ENCODE data around the gene SLC24A3.
A peak's percentile ranks its signal among the peaks of the same experiment; 100 is the strongest.

SLC24A3 gene

GRCh38 chr20:19223640-19224039, 11.2 kb downstream of the SLC24A3 start:
- no CpG with 5 or more reads among the region's 7 CpGs for WGBS (ENCODE audit: extremely low coverage, insufficient coverage, insufficient read length)
- Histone ChIP-seq H2BK12ac (ENCODE audit: low read length) (no peak overlapping the region), H4K8ac (ENCODE audit: low read depth, low read length) (no peak overlapping the region), H2BK5ac (ENCODE audit: low read depth, low read length, poor library complexity) (no peak overlapping the region), H4K91ac (ENCODE audit: low read depth, low read length) (no peak overlapping the region), H3K79me1 (ENCODE audit: low read length) (no peaks in the 10 kb centered on the region), H2BK120ac (ENCODE audit: insufficient read depth, low read length, poor library complexity) (no peak overlapping the region), H3K79me2 (ENCODE audit: control insufficient read depth, insufficient read depth, low read length, poor library complexity) (no peaks in the 10 kb centered on the region), H3K18ac (ENCODE audit: low read length) (no peak overlapping the region), H3K4me3 (ENCODE audit: low read depth, low read length) (no peak overlapping the region), H3K36me3 (ENCODE audit: control insufficient read depth in 1 of 2, insufficient read depth in 2 of 2, low read length in 2 of 2) (no peaks in the 10 kb centered on the region), H2AFZ (ENCODE audit: insufficient read depth, low read length, poor library complexity) (no peak overlapping the region), H3K14ac (ENCODE audit: low read length) (no peak overlapping the region), H3K9ac (ENCODE audit: low read length) (no peak overlapping the region), H3K27ac (ENCODE audit: low read depth, low read length) (no peak overlapping the region), H3K27me3 (ENCODE audit: insufficient read depth, low read length) (no peaks in the 10 kb centered on the region), H3K4me2 (ENCODE audit: low read length) (no peak overlapping the region), H3K4ac (ENCODE audit: low read depth, low read length) (no peak overlapping the region), H3K9me3 (ENCODE audit: insufficient read depth, low read depth, low read length) (no peaks in the 10 kb centered on the region), H2AK5ac (ENCODE audit: low read length) (no peak overlapping the region), H4K12ac (ENCODE audit: low read depth, low read length) (no peak overlapping the region), H3K4me1 (ENCODE audit: control insufficient read depth in 1 of 2, insufficient read depth in 2 of 2, low read length in 2 of 2) (no peaks in the 10 kb centered on the region), H3K23ac (ENCODE audit: low read length) (no peak overlapping the region)
- peak; percentile 77 to 80 for DNase-seq

- Histone ChIP-seq H3K79me1 (ENCODE audit: low read length) (no peaks in the 10 kb centered on the region), H4K8ac (ENCODE audit: low read depth, low read length) (no peak overlapping the region), H2AK5ac (ENCODE audit: low read length) (no peak overlapping the region), H2AFZ (ENCODE audit: insufficient read depth, low read length, poor library complexity) (no peak overlapping the region), H3K27me3 (ENCODE audit: insufficient read depth, low read length) (no peaks in the 10 kb centered on the region), H2BK5ac (ENCODE audit: low read depth, low read length, poor library complexity) (no peak overlapping the region), H3K18ac (ENCODE audit: low read length) (no peak overlapping the region), H3K9me3 (ENCODE audit: insufficient read depth, low read depth, low read length) (peaks cover 4% of the 10 kb centered on the region), H2BK12ac (ENCODE audit: low read length) (no peak overlapping the region), H3K27ac (ENCODE audit: low read depth, low read length) (no peak overlapping the region), H3K4me3 (ENCODE audit: low read depth, low read length) (no peak overlapping the region), H3K4ac (ENCODE audit: low read depth, low read length) (no peak overlapping the region), H3K4me2 (ENCODE audit: low read length) (no peak overlapping the region), H4K12ac (ENCODE audit: low read depth, low read length) (no peak overlapping the region), H2BK120ac (ENCODE audit: insufficient read depth, low read length, poor library complexity) (no peak overlapping the region), H3K36me3 (ENCODE audit: control insufficient read depth in 1 of 2, insufficient read depth in 2 of 2, low read length in 2 of 2) (no peaks in the 10 kb centered on the region), H3K14ac (ENCODE audit: low read length) (no peak overlapping the region), H3K4me1 (ENCODE audit: control insufficient read depth in 1 of 2, insufficient read depth in 2 of 2, low read length in 2 of 2) (no peaks in the 10 kb centered on the region), H3K23ac (ENCODE audit: low read length) (no peak overlapping the region), H4K91ac (ENCODE audit: low read depth, low read length) (no peak overlapping the region), H3K9ac (ENCODE audit: low read length) (no peak overlapping the region), H3K79me2 (ENCODE audit: control insufficient read depth, insufficient read depth, low read length, poor library complexity) (no peaks in the 10 kb centered on the region)
- no CpG with 5 or more reads among the region's 6 CpGs for WGBS (ENCODE audit: extremely low coverage, insufficient coverage, insufficient read length)
- no peak for DNase-seq
Measured at GRCh38 chr20:19231359-19232035, 19.1 kb downstream of the SLC24A3 start.

GRCh38 chr20:19232997-19233794, 20.8 kb downstream of the SLC24A3 start:
- no peaks in the 10 kb centered on the region for H3K4me1 ChIP-seq (ENCODE audit: control insufficient read depth in 1 of 2, insufficient read depth in 2 of 2, low read length in 2 of 2)
- no peak overlapping the region for H2AFZ ChIP-seq (ENCODE audit: insufficient read depth, low read length, poor library complexity)
- H3K4me2 ChIP-seq (ENCODE audit: low read length): no peak overlapping the region
- H3K79me1 ChIP-seq (ENCODE audit: low read length): no peaks in the 10 kb centered on the region
- H3K4me3 ChIP-seq (ENCODE audit: low read depth, low read length): no peak overlapping the region
- no peak overlapping the region for H2BK12ac ChIP-seq (ENCODE audit: low read length)
- H3K18ac ChIP-seq (ENCODE audit: low read length): no peak overlapping the region
- H3K27me3 ChIP-seq (ENCODE audit: insufficient read depth, low read length): no peaks in the 10 kb centered on the region
- H4K91ac ChIP-seq (ENCODE audit: low read depth, low read length): no peak overlapping the region
- H3K9ac ChIP-seq (ENCODE audit: low read length): no peak overlapping the region
- peaks cover 4% of the 10 kb centered on the region for H3K9me3 ChIP-seq (ENCODE audit: insufficient read depth, low read depth, low read length)
- no peak overlapping the region for H3K14ac ChIP-seq (ENCODE audit: low read length)
- H3K27ac ChIP-seq (ENCODE audit: low read depth, low read length): no peak overlapping the region
- no CpG with 5 or more reads among the region's 12 CpGs for WGBS (ENCODE audit: extremely low coverage, insufficient coverage, insufficient read length)
- H3K36me3 ChIP-seq (ENCODE audit: control insufficient read depth in 1 of 2, insufficient read depth in 2 of 2, low read length in 2 of 2): no peaks in the 10 kb centered on the region
- no peak overlapping the region for H2AK5ac ChIP-seq (ENCODE audit: low read length)
- H4K12ac ChIP-seq (ENCODE audit: low read depth, low read length): no peak overlapping the region
- no peaks in the 10 kb centered on the region for H3K79me2 ChIP-seq (ENCODE audit: control insufficient read depth, insufficient read depth, low read length, poor library complexity)
- H4K8ac ChIP-seq (ENCODE audit: low read depth, low read length): no peak overlapping the region
- H2BK120ac ChIP-seq (ENCODE audit: insufficient read depth, low read length, poor library complexity): no peak overlapping the region
- DNase-seq: no peak
- H3K4ac ChIP-seq (ENCODE audit: low read depth, low read length): no peak overlapping the region
- no peak overlapping the region for H3K23ac ChIP-seq (ENCODE audit: low read length)
- no peak overlapping the region for H2BK5ac ChIP-seq (ENCODE audit: low read depth, low read length, poor library complexity)

- no peak overlapping the region for H2BK120ac ChIP-seq (ENCODE audit: insufficient read depth, low read length, poor library complexity)
- H3K9ac ChIP-seq (ENCODE audit: low read length): no peak overlapping the region
- no peak overlapping the region for H3K4me2 ChIP-seq (ENCODE audit: low read length)
- no peak for DNase-seq
- H2BK12ac ChIP-seq (ENCODE audit: low read length): no peak overlapping the region
- no peak overlapping the region for H3K4ac ChIP-seq (ENCODE audit: low read depth, low read length)
- no peak overlapping the region for H4K91ac ChIP-seq (ENCODE audit: low read depth, low read length)
- no peak overlapping the region for H3K18ac ChIP-seq (ENCODE audit: low read length)
- no peak overlapping the region for H3K4me3 ChIP-seq (ENCODE audit: low read depth, low read length)
- no peaks in the 10 kb centered on the region for H3K79me1 ChIP-seq (ENCODE audit: low read length)
- no peak overlapping the region for H4K12ac ChIP-seq (ENCODE audit: low read depth, low read length)
- H3K9me3 ChIP-seq (ENCODE audit: insufficient read depth, low read depth, low read length): peaks cover 2% of the 10 kb centered on the region
- H3K4me1 ChIP-seq (ENCODE audit: control insufficient read depth in 1 of 2, insufficient read depth in 2 of 2, low read length in 2 of 2): no peaks in the 10 kb centered on the region
- H2AFZ ChIP-seq (ENCODE audit: insufficient read depth, low read length, poor library complexity): no peak overlapping the region
- H2BK5ac ChIP-seq (ENCODE audit: low read depth, low read length, poor library complexity): no peak overlapping the region
- H3K27me3 ChIP-seq (ENCODE audit: insufficient read depth, low read length): no peaks in the 10 kb centered on the region
- H3K79me2 ChIP-seq (ENCODE audit: control insufficient read depth, insufficient read depth, low read length, poor library complexity): no peaks in the 10 kb centered on the region
- H2AK5ac ChIP-seq (ENCODE audit: low read length): no peak overlapping the region
- H3K14ac ChIP-seq (ENCODE audit: low read length): no peak overlapping the region
- no peak overlapping the region for H3K27ac ChIP-seq (ENCODE audit: low read depth, low read length)
- no peaks in the 10 kb centered on the region for H3K36me3 ChIP-seq (ENCODE audit: control insufficient read depth in 1 of 2, insufficient read depth in 2 of 2, low read length in 2 of 2)
- no peak overlapping the region for H3K23ac ChIP-seq (ENCODE audit: low read length)
- WGBS (ENCODE audit: extremely low coverage, insufficient coverage, insufficient read length): no CpG with 5 or more reads among the region's 7 CpGs
- no peak overlapping the region for H4K8ac ChIP-seq (ENCODE audit: low read depth, low read length)
Measured at GRCh38 chr20:19236371-19237055, 24.1 kb downstream of the SLC24A3 start.
